ENCODE results near the gene STARD8. TPM values are rescaled to one million over a fixed set of nuclear protein-coding genes. Genes with fewer than 3 reads are reported as not detected.

STARD8 gene
- total RNA-seq, 4 donors from 2014 or later = 0.70 to 5.0 (median 4.1) TPM

DNA sequence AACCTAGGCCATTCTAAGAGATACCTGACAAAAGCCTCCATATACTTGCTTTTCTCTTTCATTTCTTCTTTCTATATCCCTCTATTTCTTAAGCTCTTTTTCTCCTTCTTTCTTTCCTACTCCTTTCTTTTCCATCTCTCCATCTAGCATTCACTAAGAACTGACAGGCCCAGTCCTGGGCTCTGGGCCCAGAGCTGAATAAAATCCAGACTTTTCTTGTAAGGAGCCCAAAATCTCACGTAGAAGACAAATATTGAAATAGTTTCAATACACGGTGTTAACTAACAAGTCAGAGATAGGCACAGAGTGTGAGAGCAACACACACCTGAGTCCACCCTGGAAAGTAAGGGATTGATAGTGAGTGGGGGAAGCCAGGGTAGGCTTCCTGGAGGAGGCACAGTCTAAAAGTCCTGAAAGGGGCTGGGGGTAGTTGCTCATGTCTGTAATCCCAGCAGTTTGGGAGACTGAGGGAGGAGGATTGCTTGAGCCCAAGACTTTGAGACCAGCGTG, 108.2 kb downstream of the STARD8 start:
- Histone ChIP-seq H3K36me3 (no peaks in the 10 kb centered on the region), H3K27ac (no peak overlapping the region), H3K27me3 (no peaks in the 10 kb centered on the region), H3K4me1 (no peaks in the 10 kb centered on the region), H3K9me3 (no peaks in the 10 kb centered on the region), H3K4me3 (no peak overlapping the region)
- TF ChIP-seq, protein P1, sequence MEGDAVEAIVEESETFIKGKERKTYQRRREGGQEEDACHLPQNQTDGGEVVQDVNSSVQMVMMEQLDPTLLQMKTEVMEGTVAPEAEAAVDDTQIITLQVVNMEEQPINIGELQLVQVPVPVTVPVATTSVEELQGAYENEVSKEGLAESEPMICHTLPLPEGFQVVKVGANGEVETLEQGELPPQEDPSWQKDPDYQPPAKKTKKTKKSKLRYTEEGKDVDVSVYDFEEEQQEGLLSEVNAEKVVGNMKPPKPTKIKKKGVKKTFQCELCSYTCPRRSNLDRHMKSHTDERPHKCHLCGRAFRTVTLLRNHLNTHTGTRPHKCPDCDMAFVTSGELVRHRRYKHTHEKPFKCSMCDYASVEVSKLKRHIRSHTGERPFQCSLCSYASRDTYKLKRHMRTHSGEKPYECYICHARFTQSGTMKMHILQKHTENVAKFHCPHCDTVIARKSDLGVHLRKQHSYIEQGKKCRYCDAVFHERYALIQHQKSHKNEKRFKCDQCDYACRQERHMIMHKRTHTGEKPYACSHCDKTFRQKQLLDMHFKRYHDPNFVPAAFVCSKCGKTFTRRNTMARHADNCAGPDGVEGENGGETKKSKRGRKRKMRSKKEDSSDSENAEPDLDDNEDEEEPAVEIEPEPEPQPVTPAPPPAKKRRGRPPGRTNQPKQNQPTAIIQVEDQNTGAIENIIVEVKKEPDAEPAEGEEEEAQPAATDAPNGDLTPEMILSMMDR (IDR thresholded peaks at IDR 0.05) = no peak
- no peak for TF ChIP-seq POLR2A (IDR thresholded peaks at IDR 0.05)
- no peak for DNase-seq

DNA sequence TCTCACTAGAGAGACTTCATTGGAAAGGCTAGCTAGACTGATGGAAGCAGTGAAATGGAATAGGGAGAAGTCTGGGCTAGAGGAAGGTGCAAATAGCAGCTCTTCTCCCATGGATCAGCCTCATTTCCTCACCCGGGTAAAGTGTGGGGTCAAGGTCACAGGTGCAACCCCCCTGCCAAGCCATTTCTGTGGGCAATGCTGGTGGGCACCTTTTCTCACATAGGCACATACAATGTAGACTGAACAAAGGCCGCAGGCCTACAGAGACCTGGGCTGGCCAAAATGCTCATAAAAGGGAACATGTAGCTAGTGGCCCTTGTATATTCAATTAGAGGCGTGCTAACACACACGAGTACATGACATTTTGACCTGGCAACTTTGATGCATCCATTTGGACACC, 109.9 kb downstream of the STARD8 start:
- no peaks in the 10 kb centered on the region for H3K27me3 ChIP-seq
- DNase-seq = no peak
- H3K4me1 ChIP-seq = no peaks in the 10 kb centered on the region
- H3K4me3 ChIP-seq = no peak overlapping the region
- H3K27ac ChIP-seq = no peak overlapping the region
- TF ChIP-seq, protein P1 (IDR thresholded peaks at IDR 0.05) = no peak
- no peak for TF ChIP-seq POLR2A (IDR thresholded peaks at IDR 0.05)
- no peaks in the 10 kb centered on the region for H3K9me3 ChIP-seq
- no peaks in the 10 kb centered on the region for H3K36me3 ChIP-seq

DNA sequence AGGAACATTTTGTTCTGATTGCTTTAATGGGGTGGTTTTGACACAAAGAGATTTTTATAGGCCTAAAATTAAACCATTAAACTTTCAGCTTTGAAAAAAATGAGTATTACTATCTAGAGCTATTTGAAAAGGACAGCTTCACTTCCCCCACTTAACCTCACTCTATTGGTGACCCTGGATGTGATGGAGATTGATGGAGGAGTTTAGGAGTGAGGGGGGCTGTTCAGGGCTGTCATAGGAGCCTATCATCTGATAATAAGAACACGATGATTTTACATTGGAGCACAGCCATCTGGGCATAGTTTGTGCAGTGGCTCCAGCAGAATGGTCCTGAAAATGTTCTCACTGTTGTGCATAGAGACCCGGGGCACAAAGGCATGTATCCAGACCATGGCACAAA, 110.3 kb downstream of the STARD8 start:
- TF ChIP-seq POLR2A (IDR thresholded peaks at IDR 0.05) = no peak
- TF ChIP-seq, protein P1 (IDR thresholded peaks at IDR 0.05) = no peak
- no peak overlapping the region for H3K27ac ChIP-seq
- no peaks in the 10 kb centered on the region for H3K9me3 ChIP-seq
- no peaks in the 10 kb centered on the region for H3K36me3 ChIP-seq
- no peaks in the 10 kb centered on the region for H3K27me3 ChIP-seq
- DNase-seq = no peak
- H3K4me1 ChIP-seq = no peaks in the 10 kb centered on the region
- no peak overlapping the region for H3K4me3 ChIP-seq

DNA sequence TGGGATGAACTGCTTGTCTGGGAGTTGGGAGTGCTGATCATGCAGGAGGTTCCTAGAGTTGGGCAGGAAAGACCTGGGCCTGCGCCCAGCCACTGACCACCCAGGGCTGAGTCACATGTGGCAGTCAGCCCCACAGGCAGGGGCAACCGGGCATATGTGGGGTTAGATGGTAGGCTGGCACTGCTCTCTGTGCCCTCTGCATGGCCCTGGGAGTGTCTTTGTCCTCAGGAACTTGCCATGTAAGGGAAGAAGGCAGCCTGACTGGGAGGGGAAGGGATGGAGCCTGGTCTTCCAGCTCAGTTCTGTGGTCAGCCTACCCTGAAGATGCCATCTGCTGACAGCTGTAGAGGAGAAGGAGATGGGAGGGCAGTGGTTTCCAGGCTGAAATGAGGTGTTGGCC, 111.2 kb downstream of the STARD8 start:
- Histone ChIP-seq H3K4me3 (no peak overlapping the region), H3K27me3 (no peaks in the 10 kb centered on the region), H3K27ac (no peak overlapping the region), H3K4me1 (no peaks in the 10 kb centered on the region), H3K36me3 (no peaks in the 10 kb centered on the region), H3K9me3 (no peaks in the 10 kb centered on the region)
- no peak for DNase-seq
- TF ChIP-seq, protein P1 (IDR thresholded peaks at IDR 0.05) = no peak
- no peak for TF ChIP-seq POLR2A (IDR thresholded peaks at IDR 0.05)

DNA sequence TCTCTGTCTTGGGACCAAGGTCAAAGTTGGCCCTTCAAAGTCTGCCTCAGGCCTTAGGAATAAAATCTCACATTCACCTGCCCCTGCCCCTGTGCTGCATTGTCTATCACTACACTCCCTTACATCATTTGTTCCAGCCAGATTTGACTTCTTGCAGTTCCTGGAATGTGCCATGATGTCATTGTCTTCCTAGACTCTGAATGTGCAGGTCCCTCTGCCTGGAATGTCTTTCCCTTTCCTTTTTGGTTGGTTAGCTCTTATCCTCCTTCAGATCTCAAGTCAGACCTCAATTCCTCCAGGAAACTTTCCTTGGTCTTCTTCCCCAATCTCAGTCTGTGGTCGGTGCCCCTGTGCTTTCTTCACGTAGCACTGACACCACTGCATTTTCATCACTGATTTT, 113.6 kb downstream of the STARD8 start:
- H3K9me3 ChIP-seq = no peaks in the 10 kb centered on the region
- TF ChIP-seq, protein P1 (IDR thresholded peaks at IDR 0.05) = no peak
- TF ChIP-seq POLR2A (IDR thresholded peaks at IDR 0.05) = no peak
- H3K27ac ChIP-seq = no peak overlapping the region
- H3K36me3 ChIP-seq = no peaks in the 10 kb centered on the region
- no peak for DNase-seq
- H3K27me3 ChIP-seq = no peaks in the 10 kb centered on the region
- H3K4me1 ChIP-seq = no peaks in the 10 kb centered on the region
- no peak overlapping the region for H3K4me3 ChIP-seq

DNA sequence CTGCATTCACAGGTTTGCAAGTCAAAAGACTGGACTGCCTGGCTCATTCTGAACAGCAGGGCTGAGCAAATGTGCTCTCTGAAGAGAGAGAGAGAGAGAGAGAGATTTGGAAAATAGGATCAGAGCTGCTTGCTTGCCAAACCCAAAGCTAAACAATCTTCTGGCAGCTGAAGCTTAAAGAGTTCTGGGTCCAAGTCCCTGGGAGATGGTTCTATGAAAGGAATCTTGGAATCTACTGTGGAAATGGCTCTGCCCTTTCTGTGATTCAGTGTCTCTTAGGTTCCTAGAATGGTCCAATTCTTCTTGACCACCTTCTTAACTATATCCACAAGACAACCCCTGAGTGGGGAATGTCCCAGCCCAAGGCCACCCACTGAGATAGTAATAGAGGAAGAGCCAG, 115.3 kb downstream of the STARD8 start:
- H3K9me3 ChIP-seq = no peaks in the 10 kb centered on the region
- H3K4me3 ChIP-seq = no peak overlapping the region
- TF ChIP-seq, protein P1 (IDR thresholded peaks at IDR 0.05) = no peak
- no peak for TF ChIP-seq POLR2A (IDR thresholded peaks at IDR 0.05)
- no peaks in the 10 kb centered on the region for H3K27me3 ChIP-seq
- H3K27ac ChIP-seq = no peak overlapping the region
- no peaks in the 10 kb centered on the region for H3K4me1 ChIP-seq
- no peak for DNase-seq
- no peaks in the 10 kb centered on the region for H3K36me3 ChIP-seq

Data from Peyer's patch (tissue), 4 donors.